IMR-90 (cell line): Measurements from ENCODE around the gene C15orf61. TPM values are rescaled to one million over a fixed set of nuclear protein-coding genes. Genes with fewer than 3 reads are reported as not detected.

Source experiments
- ATAC-seq: fragments of 200-7000 bp; cut with Tn5 transposase; 2 replicates; pipeline ENCODE4 v1.9.1; 2020; ENCODE audit warnings: low read depth, mild to moderate bottlenecking, moderate library complexity
- BruUV-seq: library from RNA; stranded (reverse); fragments of 400-500 nt; replicated peaks from 2 replicates; lab custom pipeline; 2021; lab: Mats Ljungman, UMichigan
- CTCF ChIA-PET: fragments of 300-600 bp; formaldehyde crosslinking; extraction: SDS; loops from one replicate; lab custom pipeline; 2021; ENCODE audit warnings: antibody characterized with exemption; lab: Yijun Ruan, JAX
- POLR2A ChIA-PET: fragments of 300-600 bp; sonication (Branson Sonifier 250); formaldehyde crosslinking; loops from one replicate; lab custom pipeline; 2022; ENCODE audit warnings: antibody characterized with exemption; ENCODE audit not compliant: unreplicated experiment; lab: Charles Lee
- DNase-seq: peaks from one replicate; pipeline ENCODE4 v3.0.0; 2013
- H2AFZ ChIP-seq: replicated peaks from 2 replicates; pipeline ENCODE3; 2013; ENCODE audit warnings: low read length, mild to moderate bottlenecking; ENCODE audit not compliant: poor library complexity
- H2AK5ac ChIP-seq: 2 replicates; pipeline ENCODE4 v1.6.1; 2013; ENCODE audit warnings: low read depth, low read length, inconsistent platforms
- H2AK9ac ChIP-seq: replicated peaks from 2 replicates; pipeline ENCODE3; 2013; ENCODE audit warnings: mild to moderate bottlenecking, low read depth, low read length, moderate library complexity; ENCODE audit not compliant: poor library complexity
- H2BK120ac ChIP-seq: 2 replicates; pipeline ENCODE4 v1.6.1; 2013; ENCODE audit warnings: low read depth, low read length, inconsistent platforms
- H2BK15ac ChIP-seq: 3 replicates; pipeline ENCODE4 v1.6.1; 2013; ENCODE audit warnings: low read depth, low read length, inconsistent platforms
- H2BK20ac ChIP-seq: 2 replicates; pipeline ENCODE4 v1.6.1; 2013; ENCODE audit warnings: low read depth, mild to moderate bottlenecking, inconsistent platforms, low read length, moderate library complexity
- H2BK5ac ChIP-seq: 2 replicates; pipeline ENCODE4 v1.6.1; 2013; ENCODE audit warnings: mild to moderate bottlenecking, low read depth, low read length, inconsistent platforms; ENCODE audit not compliant: poor library complexity, severe bottlenecking
- H3K14ac ChIP-seq: replicated peaks from 2 replicates; pipeline ENCODE4 v1.6.1; 2013; ENCODE audit warnings: low read depth, low read length, inconsistent platforms
- H3K18ac ChIP-seq: 2 replicates; pipeline ENCODE4 v1.6.1; 2013; ENCODE audit warnings: low read depth, low read length, control low read depth
- H3K23ac ChIP-seq: 2 replicates; pipeline ENCODE4 v1.6.1; 2013; ENCODE audit warnings: low read depth, low read length, inconsistent platforms
- H3K27ac ChIP-seq: 2 replicates; pipeline ENCODE4 v1.5.1; 2013; ENCODE audit warnings: mild to moderate bottlenecking, control low read depth, low read length; ENCODE audit not compliant: insufficient read depth
- H3K27me3 ChIP-seq: 2 replicates; pipeline ENCODE4 v1.6.1; 2013; ENCODE audit warnings: low read length; ENCODE audit not compliant: control insufficient read depth, insufficient read depth
- H3K36me3 ChIP-seq: 2 replicates; pipeline ENCODE4 v1.6.1; 2013; ENCODE audit warnings: low read length, mixed read lengths; ENCODE audit not compliant: control insufficient read depth, insufficient read depth
- H3K4ac ChIP-seq: 2 replicates; pipeline ENCODE4 v1.6.1; 2013; ENCODE audit warnings: low read depth, low read length, inconsistent platforms
- H3K4me1 ChIP-seq: 2 replicates; pipeline ENCODE4 v1.6.1; 2013; ENCODE audit warnings: low read length, mixed read lengths; ENCODE audit not compliant: control insufficient read depth, insufficient read depth
- H3K4me2 ChIP-seq: 2 replicates; pipeline ENCODE4 v1.6.1; 2013; ENCODE audit warnings: low read depth, mild to moderate bottlenecking, control low read depth, low read length, moderate library complexity
- H3K4me3 ChIP-seq: 2 replicates; pipeline ENCODE4 v1.5.1; 2013; ENCODE audit warnings: low read depth, mild to moderate bottlenecking, control low read depth, low read length, moderate library complexity; ENCODE audit not compliant: insufficient read depth
- H3K56ac ChIP-seq: 2 replicates; pipeline ENCODE4 v1.6.1; 2013; ENCODE audit warnings: low read length, inconsistent platforms; ENCODE audit not compliant: insufficient read depth; ENCODE audit errors: extremely low read depth
- H3K79me1 ChIP-seq, 2 experiments: 2 replicates each; pipeline ENCODE4 v1.6.1; 2013; ENCODE audit warnings: low read length in 2 of 2, inconsistent platforms in 1 of 2, low read depth in 1 of 2
- H3K9ac ChIP-seq: 2 replicates; pipeline ENCODE4 v1.6.1; 2013; ENCODE audit warnings: low read depth, low read length, control low read depth
- H3K9me1 ChIP-seq: 2 replicates; pipeline ENCODE4 v1.6.1; 2013; ENCODE audit warnings: low read length, inconsistent platforms; ENCODE audit not compliant: insufficient read depth
- H3K9me3 ChIP-seq: 2 replicates; pipeline ENCODE4 v1.6.1; 2013; ENCODE audit warnings: low read length; ENCODE audit not compliant: control insufficient read depth, insufficient read depth
- H4K20me1 ChIP-seq: 2 replicates; pipeline ENCODE4 v1.6.1; 2013; ENCODE audit warnings: low read length, inconsistent platforms; ENCODE audit not compliant: insufficient read depth
- H4K5ac ChIP-seq: 2 replicates; pipeline ENCODE4 v1.6.1; 2013; ENCODE audit warnings: mild to moderate bottlenecking, low read depth, low read length, control low read depth
- H4K8ac ChIP-seq, 2 experiments: 2 replicates each; pipeline ENCODE4 v1.6.1; 2013; ENCODE audit warnings: low read depth in 2 of 2, low read length in 2 of 2, control low read depth in 1 of 2, inconsistent platforms in 1 of 2
- H4K91ac ChIP-seq: 2 replicates; pipeline ENCODE4 v1.6.1; 2013; ENCODE audit warnings: low read depth, low read length, inconsistent platforms; ENCODE audit not compliant: insufficient read depth
- BHLHE40 ChIP-seq: fragments of 150-350 bp; IDR thresholded peaks from 2 replicates; pipeline ENCODE4 v1.6.1; 2016; ENCODE audit warnings: mild to moderate bottlenecking, low read depth, low read length
- CEBPB ChIP-seq: IDR thresholded peaks from 2 replicates; pipeline ENCODE4 v1.6.1; 2012; ENCODE audit warnings: low read depth, low read length, improper control_type of control experiment
- CHD1 ChIP-seq: IDR thresholded peaks from 2 replicates; pipeline ENCODE4 v1.6.1; 2012; ENCODE audit warnings: low read depth, low read length, improper control_type of control experiment
- ELK1 ChIP-seq: fragments of 150-350 bp; IDR thresholded peaks from 2 replicates; pipeline ENCODE4 v1.6.1; 2016; ENCODE audit warnings: low read depth, mild to moderate bottlenecking, low read length, moderate library complexity, borderline replicate concordance
- FOS ChIP-seq: fragments of 150-350 bp; IDR thresholded peaks from 2 replicates; pipeline ENCODE4 v1.6.1; 2016; ENCODE audit warnings: low read depth, low read length
- MAFK ChIP-seq: IDR thresholded peaks from 2 replicates; pipeline ENCODE4 v1.6.1; 2012; ENCODE audit warnings: low read depth, low read length, improper control_type of control experiment
- MAZ ChIP-seq: IDR thresholded peaks from 2 replicates; pipeline ENCODE4 v1.6.1; 2012; ENCODE audit warnings: low read depth, mild to moderate bottlenecking, low read length, improper control_type of control experiment, moderate library complexity, borderline replicate concordance
- MXI1 ChIP-seq: IDR thresholded peaks from 2 replicates; pipeline ENCODE4 v1.6.1; 2012; ENCODE audit warnings: low read depth, mild to moderate bottlenecking, low read length, moderate library complexity, borderline replicate concordance
- NFE2L2 ChIP-seq: fragments of 150-350 bp; IDR thresholded peaks from 2 replicates; pipeline ENCODE4 v1.6.1; 2016; ENCODE audit warnings: low read depth, mild to moderate bottlenecking, low read length
- POLR2A ChIP-seq: IDR thresholded peaks from 2 replicates; pipeline ENCODE4 v1.6.1; 2012; ENCODE audit warnings: mild to moderate bottlenecking, low read depth, low read length
- RAD21 ChIP-seq: IDR thresholded peaks from 2 replicates; pipeline ENCODE4 v1.6.1; 2012; ENCODE audit warnings: low read length, improper control_type of control experiment
- RCOR1 ChIP-seq: IDR thresholded peaks from 2 replicates; pipeline ENCODE4 v1.6.1; 2012; ENCODE audit warnings: mild to moderate bottlenecking, low read length, improper control_type of control experiment; ENCODE audit not compliant: insufficient replicate concordance
- RFX5 ChIP-seq: IDR thresholded peaks from 2 replicates; pipeline ENCODE4 v1.8.0; 2012; ENCODE audit warnings: low read depth, mild to moderate bottlenecking, low read length, moderate library complexity
- SMC3 ChIP-seq: fragments of 150-350 bp; IDR thresholded peaks from 2 replicates; pipeline ENCODE4 v1.6.1; 2016; ENCODE audit warnings: low read depth, mild to moderate bottlenecking, antibody characterized with exemption, low read length, moderate library complexity
- WGBS, 2 experiments: methylation state at CpG; one replicate each; pipeline versions ENCODE4 v1.1.5 to v1.1.7; 2013; ENCODE audit warnings: missing lambda C conversion rate in 2 of 2; ENCODE audit not compliant: insufficient read length in 1 of 2; ENCODE audit errors: extremely low coverage in 2 of 2; 5-methylcytosine and 5-hydroxymethylcytosine counted together
- dilution Hi-C: fragments of 300-500 bp; cut with HindIII; formaldehyde crosslinking; loops from one replicate; pipeline ENCODE4 v1.14.3; 2018; ENCODE audit warnings: low sequenced_read_pairs; ENCODE audit not compliant: unreplicated experiment
- in situ Hi-C: fragments of 300-500 bp; cut with MboI; formaldehyde crosslinking; loops from 3 replicates; pipeline ENCODE4 v1.14.3; 2019; ENCODE audit warnings: low sequenced_read_pairs, inconsistent platforms, mixed read lengths
- intact Hi-C: fragments of 100-400 bp; cut with micrococcal nuclease; formaldehyde crosslinking; loops from 2 replicates; pipeline ENCODE4 v1.10.0; 2022
- polyA plus RNA-seq, 3 experiments: library from polyadenylated mRNA; depleted of rRNA; stranded (reverse); fragments of >200 nt; gene quantifications; 2 replicates each; pipeline ENCODE4 v1.2.3, GENCODE V29; 2012; ENCODE audit warnings: low replicate concordance in 1 of 3
- total RNA-seq: library from RNA; depleted of rRNA; stranded (reverse); fragments of >200 nt; gene quantifications from 2 replicates; pipeline ENCODE4 v1.2.3, GENCODE V29; 2012
- TF ChIP-seq, protein P1 (sequence below): conservative IDR thresholded peaks from 2 replicates; pipeline ENCODE4 v1.5.1; 2012; ENCODE audit warnings: mild to moderate bottlenecking, low read depth, low read length, improper control_type of control experiment
- TF ChIP-seq, protein P2 (sequence below): fragments of 150-350 bp; IDR thresholded peaks from 2 replicates; pipeline ENCODE4 v1.6.1; 2017; ENCODE audit warnings: mild to moderate bottlenecking, antibody characterized with exemption, low read length, low read depth

The C15orf61 gene
- total and polyA plus RNA-seq, 2 of the 4 experiments (the other 2 are of a cell fraction) = 1.4 to 2.5 TPM

DNA sequence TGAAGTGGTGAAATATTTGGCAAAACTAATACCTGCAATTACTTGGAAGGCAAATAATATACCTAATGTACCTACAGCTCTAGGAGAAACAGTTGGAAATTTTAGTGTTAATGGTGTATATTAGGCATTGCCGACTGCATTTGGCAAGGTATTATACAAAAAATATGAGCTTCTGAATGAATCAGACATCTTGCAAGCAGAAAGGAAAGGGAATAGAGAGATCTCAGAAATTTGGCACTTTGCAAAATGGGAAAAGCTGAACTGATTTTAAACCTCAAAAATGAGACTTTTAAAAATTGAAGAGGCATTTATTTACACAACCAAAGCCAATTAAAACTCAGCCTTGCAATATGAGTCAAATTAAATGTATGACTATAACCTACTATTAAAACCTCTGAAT lies 40.2 kb upstream of the C15orf61 start:
- Histone ChIP-seq H3K4me3 (no peak overlapping the region), H3K56ac (no peak overlapping the region), H4K91ac (no peak overlapping the region), H3K4me1 (peaks cover 3% of the 10 kb centered on the region; the same call in 1 of the 2 replicates), H3K27me3 (peaks cover 6% of the 10 kb centered on the region; the same call in 1 of the 2 replicates), H2AFZ (no peak overlapping the region), H2AK9ac (no peak overlapping the region), H2BK120ac (no peak overlapping the region), H3K18ac (no peak overlapping the region), H3K27ac (no peak overlapping the region), H4K5ac (no peak overlapping the region), H2AK5ac (no peak overlapping the region), H4K20me1 (no peaks in the 10 kb centered on the region), H3K4me2 (no peak overlapping the region), H2BK15ac (no peak overlapping the region), H4K8ac (no peak overlapping the region), H3K9me3 (no peaks in the 10 kb centered on the region), H2BK5ac (no peak overlapping the region), H3K79me1 (no peaks in the 10 kb centered on the region), H3K14ac (no peak overlapping the region), H3K9me1 (peaks cover 5% of the 10 kb centered on the region), H2BK20ac (no peak overlapping the region), H3K36me3 (no peaks in the 10 kb centered on the region), H3K4ac (no peak overlapping the region), H3K23ac (no peak overlapping the region), H3K9ac (no peak overlapping the region)
- ATAC-seq (no peak), DNase-seq (peak; percentile 11)
- intact Hi-C loops (no loop called here), in situ Hi-C loops (no loop called here), dilution Hi-C loops (no loop called here)
- ChIA-PET CTCF (interaction anchor here (0.6 kb wide), 1 partner anchor 105 kb away, joined by 3 read pairs; no protein-coding TSS in a partner anchor), POLR2A (no interaction called here)
- TF ChIP-seq BHLHE40 (no peak), RFX5 (no peak), NFE2L2 (no peak), MAZ (no peak), POLR2A (no peak), FOS (no peak), ELK1 (no peak), SMC3 (no peak), MXI1 (no peak), RAD21 (no peak), MAFK (no peak), CHD1 (no peak), CEBPB (no peak), RCOR1 (no peak)
- TF ChIP-seq, protein P1, sequence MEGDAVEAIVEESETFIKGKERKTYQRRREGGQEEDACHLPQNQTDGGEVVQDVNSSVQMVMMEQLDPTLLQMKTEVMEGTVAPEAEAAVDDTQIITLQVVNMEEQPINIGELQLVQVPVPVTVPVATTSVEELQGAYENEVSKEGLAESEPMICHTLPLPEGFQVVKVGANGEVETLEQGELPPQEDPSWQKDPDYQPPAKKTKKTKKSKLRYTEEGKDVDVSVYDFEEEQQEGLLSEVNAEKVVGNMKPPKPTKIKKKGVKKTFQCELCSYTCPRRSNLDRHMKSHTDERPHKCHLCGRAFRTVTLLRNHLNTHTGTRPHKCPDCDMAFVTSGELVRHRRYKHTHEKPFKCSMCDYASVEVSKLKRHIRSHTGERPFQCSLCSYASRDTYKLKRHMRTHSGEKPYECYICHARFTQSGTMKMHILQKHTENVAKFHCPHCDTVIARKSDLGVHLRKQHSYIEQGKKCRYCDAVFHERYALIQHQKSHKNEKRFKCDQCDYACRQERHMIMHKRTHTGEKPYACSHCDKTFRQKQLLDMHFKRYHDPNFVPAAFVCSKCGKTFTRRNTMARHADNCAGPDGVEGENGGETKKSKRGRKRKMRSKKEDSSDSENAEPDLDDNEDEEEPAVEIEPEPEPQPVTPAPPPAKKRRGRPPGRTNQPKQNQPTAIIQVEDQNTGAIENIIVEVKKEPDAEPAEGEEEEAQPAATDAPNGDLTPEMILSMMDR = no peak
- TF ChIP-seq, protein P2, sequence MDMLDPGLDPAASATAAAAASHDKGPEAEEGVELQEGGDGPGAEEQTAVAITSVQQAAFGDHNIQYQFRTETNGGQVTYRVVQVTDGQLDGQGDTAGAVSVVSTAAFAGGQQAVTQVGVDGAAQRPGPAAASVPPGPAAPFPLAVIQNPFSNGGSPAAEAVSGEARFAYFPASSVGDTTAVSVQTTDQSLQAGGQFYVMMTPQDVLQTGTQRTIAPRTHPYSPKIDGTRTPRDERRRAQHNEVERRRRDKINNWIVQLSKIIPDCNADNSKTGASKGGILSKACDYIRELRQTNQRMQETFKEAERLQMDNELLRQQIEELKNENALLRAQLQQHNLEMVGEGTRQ = no peak
- WGBS, 2 experiments = no CpG with 5 or more reads among the region's 1 CpG
- no TSS peak for BruUV-seq
